ENCODE results near the gene ANGPT4.

DNA sequence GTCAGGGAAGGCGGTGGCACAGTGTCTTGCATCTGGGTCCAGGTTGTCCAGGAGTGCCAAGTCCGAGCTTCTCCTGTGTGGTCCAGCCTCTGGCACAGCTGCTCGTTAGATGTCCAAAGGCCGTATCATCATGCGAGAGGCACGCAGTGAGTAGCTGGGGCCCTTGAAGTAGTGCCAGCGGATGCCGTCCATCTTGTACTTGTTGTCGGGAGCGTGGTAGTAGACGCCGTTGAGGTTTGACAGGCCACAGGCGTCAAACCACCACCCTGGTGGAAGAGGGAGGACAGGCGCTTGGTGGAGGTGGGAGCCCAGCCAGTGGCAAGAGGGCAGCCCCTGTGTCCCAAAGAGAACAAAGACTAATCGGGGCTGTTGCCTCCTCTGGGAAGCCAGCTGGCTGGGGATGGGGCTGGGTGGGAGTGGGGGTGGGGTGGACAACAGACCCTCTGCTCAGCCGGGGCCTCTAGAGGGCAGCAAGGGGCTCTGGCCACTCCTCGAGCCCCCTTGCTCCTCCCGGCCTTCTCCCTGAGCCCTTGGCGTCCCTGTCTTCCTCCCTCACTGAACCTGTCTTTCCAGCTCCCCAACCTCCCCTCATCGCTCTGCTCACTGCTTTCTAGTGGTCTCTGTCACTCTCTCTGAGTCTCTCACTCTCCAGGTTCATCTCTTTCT lies 43.1 kb downstream of the ANGPT4 start:
- TF ChIP-seq POLR2AphosphoS5 (IDR thresholded peaks at IDR 0.05; ENCODE audit: low read depth, low read length) = no peak
- TF ChIP-seq POLR2A (IDR thresholded peaks at IDR 0.05; ENCODE audit: low read depth, low read length) = no peak
- no peak for TF ChIP-seq SPI1 (IDR thresholded peaks at IDR 0.05; ENCODE audit: low read depth, low read length)
- TF ChIP-seq PAX5 (IDR thresholded peaks at IDR 0.05; ENCODE audit: insufficient read depth, low read length, severe bottlenecking) = no peak
- no peak for TF ChIP-seq TAF1 (IDR thresholded peaks at IDR 0.05; ENCODE audit: low read depth, low read length)
- no peak for TF ChIP-seq POU2F2 (IDR thresholded peaks at IDR 0.05; ENCODE audit: low read depth, low read length)
